ENCODE results near the gene PEX14.
"Not testable (repeated sequence)": the region's sequence is repeated elsewhere in the genome, so short reads cannot be mapped to it uniquely, and the experiment has no call there.

PEX14 gene

GRCh38 chr1:10449751-10450150, 25.0 kb upstream of the PEX14 start, which contains the start of gene CORT:
CORT (plus strand) TSS chr1:10450031; CDS start chr1:10450224, 193 bp downstream.
- DNase-seq = peak; percentile 20
- in situ Hi-C loops (cut with MboI; ENCODE audit: low pct_unique_long_range_greater_than_20kb, low sequenced_read_pairs) = no loop called here

- in situ Hi-C loops (cut with MboI; ENCODE audit: low pct_unique_long_range_greater_than_20kb, low sequenced_read_pairs) = no loop called here
- DNase-seq = no peak
These were observed 24.5 kb upstream of the PEX14 start for GRCh38 chr1:10450156-10450814.

GRCh38 chr1:10450836-10451235, 23.9 kb upstream of the PEX14 start:
- in situ Hi-C loops (cut with MboI; ENCODE audit: low pct_unique_long_range_greater_than_20kb, low sequenced_read_pairs) = no loop called here
- DNase-seq = no peak

GRCh38 chr1:10451287-10451686, 23.5 kb upstream of the PEX14 start:
- in situ Hi-C loops (cut with MboI; ENCODE audit: low pct_unique_long_range_greater_than_20kb, low sequenced_read_pairs) = no loop called here
- DNase-seq = no peak

- in situ Hi-C loops (cut with MboI; ENCODE audit: low pct_unique_long_range_greater_than_20kb, low sequenced_read_pairs) = no loop called here
- DNase-seq = no peak
These were observed 18.7 kb upstream of the PEX14 start for GRCh38 chr1:10456048-10456447.

GRCh38 chr1:10456661-10457060, 18.1 kb upstream of the PEX14 start:
- in situ Hi-C loops (cut with MboI; ENCODE audit: low pct_unique_long_range_greater_than_20kb, low sequenced_read_pairs) = no loop called here
- DNase-seq = no peak

GRCh38 chr1:10457462-10457861, 17.3 kb upstream of the PEX14 start:
- in situ Hi-C loops (cut with MboI; ENCODE audit: low pct_unique_long_range_greater_than_20kb, low sequenced_read_pairs); DNase-seq: not testable (repeated sequence)

GRCh38 chr1:10457875-10458274, 16.9 kb upstream of the PEX14 start:
- in situ Hi-C loops (cut with MboI; ENCODE audit: low pct_unique_long_range_greater_than_20kb, low sequenced_read_pairs) = no loop called here
- DNase-seq = no peak

GRCh38 chr1:10459184-10459583, 15.6 kb upstream of the PEX14 start:
- DNase-seq = no peak
- in situ Hi-C loops (cut with MboI; ENCODE audit: low pct_unique_long_range_greater_than_20kb, low sequenced_read_pairs) = no loop called here

GRCh38 chr1:10467078-10467477, 7.7 kb upstream of the PEX14 start:
- no peak for DNase-seq
- in situ Hi-C loops (cut with MboI; ENCODE audit: low pct_unique_long_range_greater_than_20kb, low sequenced_read_pairs) = no loop called here

- in situ Hi-C loops (cut with MboI; ENCODE audit: low pct_unique_long_range_greater_than_20kb, low sequenced_read_pairs) = no loop called here
- no peak for DNase-seq
These were observed 4.7 kb upstream of the PEX14 start for GRCh38 chr1:10470043-10470442.

- in situ Hi-C loops (cut with MboI; ENCODE audit: low pct_unique_long_range_greater_than_20kb, low sequenced_read_pairs) = no loop called here
- no peak for DNase-seq
These were observed 3.1 kb upstream of the PEX14 start for GRCh38 chr1:10471411-10472219.

- in situ Hi-C loops (cut with MboI; ENCODE audit: low pct_unique_long_range_greater_than_20kb, low sequenced_read_pairs) = no loop called here
- peak; percentile 97 for DNase-seq
These were observed 2.3 kb upstream of the PEX14 start, which contains the start of gene DFFA for GRCh38 chr1:10472220-10473144. DFFA (minus strand) TSS chr1:10472529; CDS start chr1:10472458, 71 bp downstream.

GRCh38 chr1:10473145-10473765, 1.5 kb upstream of the PEX14 start:
- DNase-seq = no peak
- in situ Hi-C loops (cut with MboI; ENCODE audit: low pct_unique_long_range_greater_than_20kb, low sequenced_read_pairs) = no loop called here

GRCh38 chr1:10474309-10474612, 489 bp upstream of the PEX14 start:
- DNase-seq; in situ Hi-C loops (cut with MboI; ENCODE audit: low pct_unique_long_range_greater_than_20kb, low sequenced_read_pairs): not testable (repeated sequence)

- in situ Hi-C loops (cut with MboI; ENCODE audit: low pct_unique_long_range_greater_than_20kb, low sequenced_read_pairs) = no loop called here
- DNase-seq = no peak
These were observed 760 bp downstream of the PEX14 start for GRCh38 chr1:10475510-10475909.

GRCh38 chr1:10479296-10479695, 4.5 kb downstream of the PEX14 start:
- in situ Hi-C loops (cut with MboI; ENCODE audit: low pct_unique_long_range_greater_than_20kb, low sequenced_read_pairs) = no loop called here
- DNase-seq = no peak

GRCh38 chr1:10480614-10481013, 5.9 kb downstream of the PEX14 start:
- no peak for DNase-seq
- in situ Hi-C loops (cut with MboI; ENCODE audit: low pct_unique_long_range_greater_than_20kb, low sequenced_read_pairs) = no loop called here

- no peak for DNase-seq
- in situ Hi-C loops (cut with MboI; ENCODE audit: low pct_unique_long_range_greater_than_20kb, low sequenced_read_pairs) = no loop called here
These were observed 9.8 kb downstream of the PEX14 start for GRCh38 chr1:10484521-10484920.

Measured in KBM-7 (cell line).